IPS DF 6.9 (cell line): Measurements from ENCODE around the gene NUP214.
"Not testable (repeated sequence)": the region's sequence is repeated elsewhere in the genome, so short reads cannot be mapped to it uniquely, and the experiment has no call there.

Source experiments
- DNase-seq: peaks from one replicate; pipeline ENCODE4 v3.0.0-alpha.2; 2013; ENCODE audit warnings: low read depth, low spot score
- H3K27ac ChIP-seq: one replicate; pipeline ENCODE4 v1.5.1; 2013; ENCODE audit warnings: low read length, control low read depth
- H3K27me3 ChIP-seq: 2 replicates; pipeline ENCODE4 v1.6.1; 2013; ENCODE audit warnings: mild to moderate bottlenecking, low read length; ENCODE audit not compliant: control insufficient read depth, insufficient read depth
- H3K36me3 ChIP-seq: 2 replicates; pipeline ENCODE4 v1.6.1; 2013; ENCODE audit warnings: low read length; ENCODE audit not compliant: control insufficient read depth, insufficient read depth
- H3K4me1 ChIP-seq: 2 replicates; pipeline ENCODE4 v1.6.1; 2013; ENCODE audit warnings: low read length; ENCODE audit not compliant: control insufficient read depth, insufficient read depth
- H3K4me3 ChIP-seq: 2 replicates; pipeline ENCODE4 v1.5.1; 2013; ENCODE audit warnings: mild to moderate bottlenecking, low read length
- H3K9me3 ChIP-seq: 2 replicates; pipeline ENCODE4 v1.6.1; 2013; ENCODE audit warnings: low read length, inconsistent platforms; ENCODE audit not compliant: control insufficient read depth, insufficient read depth
- WGBS: extraction: QIAGEN DNeasy Blood & Tissue Kit; methylation state at CpG from one replicate; pipeline ENCODE4 v1.1.7; 2013; ENCODE audit warnings: mixed read lengths, missing lambda C conversion rate; ENCODE audit not compliant: insufficient read length, insufficient coverage; 5-methylcytosine and 5-hydroxymethylcytosine counted together

Gene NUP214

DNA sequence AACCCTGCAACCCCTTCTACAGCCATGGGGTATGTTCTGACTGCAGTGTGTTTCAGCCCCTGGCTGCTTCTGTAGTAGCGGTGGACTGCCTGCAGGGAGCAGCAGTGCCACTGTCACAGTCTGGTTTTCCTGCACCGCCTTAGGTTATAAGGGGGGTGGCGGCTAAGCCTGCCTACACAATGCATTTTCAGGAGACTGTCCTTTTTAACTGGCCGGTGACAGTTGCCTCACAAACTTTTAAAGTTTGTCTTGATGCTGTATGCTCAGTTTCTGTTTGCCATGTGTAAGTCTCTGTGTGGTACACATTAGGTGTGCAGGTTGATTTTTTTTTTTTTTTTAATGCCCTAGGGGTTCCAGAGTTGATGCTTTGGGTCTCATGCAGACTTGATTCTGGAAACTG lies 53.0 kb downstream of the NUP214 start:
- Histone ChIP-seq H3K4me1 (no peaks in the 10 kb centered on the region), H3K4me3 (no peak overlapping the region), H3K27me3 (no peaks in the 10 kb centered on the region), H3K27ac (no peak overlapping the region), H3K36me3 (peaks cover 10% of the 10 kb centered on the region), H3K9me3 (no peaks in the 10 kb centered on the region)
- peak; percentile 43 for DNase-seq
- WGBS, result no CpG with 5 or more reads among the region's 4 CpGs

DNA sequence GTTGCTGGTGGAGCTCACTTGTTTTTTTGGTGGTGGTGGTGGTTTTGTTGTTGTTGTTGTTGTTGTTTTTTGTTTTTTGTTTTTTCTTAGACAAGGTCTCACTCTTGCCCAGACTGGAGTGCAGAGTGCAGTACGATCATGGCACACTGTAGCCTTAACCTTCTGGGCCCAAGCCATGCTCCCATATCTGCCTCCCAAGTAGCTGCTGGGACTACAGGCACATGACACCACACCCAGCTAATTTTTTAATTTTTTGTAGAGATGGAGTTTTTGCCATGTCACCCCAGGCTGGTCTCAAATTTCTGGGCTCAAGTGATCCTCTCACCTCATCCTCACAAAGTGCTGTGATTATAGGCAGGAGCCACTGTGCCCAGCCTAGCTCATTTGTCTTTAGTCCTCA lies 53.5 kb downstream of the NUP214 start:
- no peaks in the 10 kb centered on the region for H3K4me1 ChIP-seq
- peaks cover 10% of the 10 kb centered on the region for H3K36me3 ChIP-seq
- no peak overlapping the region for H3K4me3 ChIP-seq
- no peaks in the 10 kb centered on the region for H3K9me3 ChIP-seq
- H3K27me3 ChIP-seq, result no peaks in the 10 kb centered on the region
- no peak for DNase-seq
- no CpG with 5 or more reads among the region's 1 CpG for WGBS
- no peak overlapping the region for H3K27ac ChIP-seq

GRCh38 chr9:131179561-131180219 lies 54.3 kb downstream of the NUP214 start:
- Histone ChIP-seq H3K4me3 (no peak overlapping the region), H3K4me1 (no peaks in the 10 kb centered on the region), H3K36me3 (peaks cover 10% of the 10 kb centered on the region), H3K9me3 (no peaks in the 10 kb centered on the region), H3K27ac (no peak overlapping the region), H3K27me3 (no peaks in the 10 kb centered on the region)
- DNase-seq, result no peak
- WGBS, result no CpG with 5 or more reads among the region's 4 CpGs

GRCh38 chr9:131180454-131180853 lies 55.1 kb downstream of the NUP214 start:
- Histone ChIP-seq H3K36me3 (peaks cover 4% of the 10 kb centered on the region; the same call in 1 of the 2 replicates), H3K9me3 (no peaks in the 10 kb centered on the region), H3K4me3 (no peak overlapping the region), H3K4me1 (no peaks in the 10 kb centered on the region), H3K27me3 (no peaks in the 10 kb centered on the region), H3K27ac (no peak overlapping the region)
- no peak for DNase-seq
- WGBS, result no CpG with 5 or more reads among the region's 6 CpGs

GRCh38 chr9:131181091-131181681 lies 55.8 kb downstream of the NUP214 start:
- no peak overlapping the region for H3K4me3 ChIP-seq
- H3K27me3 ChIP-seq, result no peaks in the 10 kb centered on the region
- no CpG with 5 or more reads among the region's 6 CpGs for WGBS
- no peak for DNase-seq
- no peaks in the 10 kb centered on the region for H3K4me1 ChIP-seq
- 0 out of 2 replicates have a peak, but pooled peaks cover 4% of the 10 kb centered on the region for H3K36me3 ChIP-seq
- H3K9me3 ChIP-seq, result no peaks in the 10 kb centered on the region
- no peak overlapping the region for H3K27ac ChIP-seq

DNA sequence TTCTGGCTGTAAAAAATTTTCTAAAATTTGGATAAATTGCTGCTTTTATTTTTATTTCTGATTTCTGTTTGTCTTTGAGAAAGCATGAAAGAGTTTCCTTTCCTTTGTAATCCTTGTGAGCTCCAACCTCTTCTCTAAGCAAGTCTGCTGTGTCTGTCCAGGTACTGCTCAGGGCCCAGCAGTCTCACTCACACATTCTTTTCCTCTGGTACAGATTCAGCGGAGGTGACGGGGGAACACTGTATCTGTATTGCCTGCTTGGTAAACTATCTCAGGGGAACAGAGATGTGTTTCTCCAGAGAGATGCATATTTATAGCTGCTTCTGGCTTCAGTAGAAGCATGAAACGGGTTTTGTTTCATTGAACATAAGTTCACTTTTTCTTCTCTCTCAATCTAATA lies 60.5 kb downstream of the NUP214 start:
- no peak for DNase-seq
- H3K9me3 ChIP-seq, result no peaks in the 10 kb centered on the region
- no peaks in the 10 kb centered on the region for H3K36me3 ChIP-seq
- WGBS, result no CpG with 5 or more reads among the region's 3 CpGs
- no peaks in the 10 kb centered on the region for H3K4me1 ChIP-seq
- H3K27ac ChIP-seq, result no peak overlapping the region
- H3K27me3 ChIP-seq, result no peaks in the 10 kb centered on the region
- no peak overlapping the region for H3K4me3 ChIP-seq

DNA sequence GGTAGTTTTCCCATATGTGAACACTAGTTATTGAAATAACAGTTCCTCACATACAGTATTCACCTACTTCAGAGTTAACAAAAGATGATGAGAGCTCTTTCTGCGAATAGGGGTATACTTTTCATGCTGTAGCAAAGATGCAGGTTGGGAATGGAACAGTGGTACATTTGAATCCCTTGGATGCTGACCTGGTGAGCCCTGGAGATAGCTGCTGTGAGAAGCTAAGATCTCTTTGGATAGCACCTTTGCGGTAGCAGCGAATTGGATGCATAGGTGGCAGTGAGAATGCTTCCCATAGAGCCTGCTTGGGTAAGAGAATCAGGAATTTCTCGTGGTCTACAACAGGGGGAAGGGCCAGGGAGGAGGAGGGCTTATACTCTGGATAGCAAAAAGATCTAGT lies 61.2 kb downstream of the NUP214 start:
- Histone ChIP-seq H3K9me3 (no peaks in the 10 kb centered on the region), H3K36me3 (no peaks in the 10 kb centered on the region), H3K27me3 (no peaks in the 10 kb centered on the region), H3K4me3 (no peak overlapping the region), H3K27ac (no peak overlapping the region), H3K4me1 (no peaks in the 10 kb centered on the region)
- DNase-seq, result no peak
- WGBS, result no CpG with 5 or more reads among the region's 4 CpGs

DNA sequence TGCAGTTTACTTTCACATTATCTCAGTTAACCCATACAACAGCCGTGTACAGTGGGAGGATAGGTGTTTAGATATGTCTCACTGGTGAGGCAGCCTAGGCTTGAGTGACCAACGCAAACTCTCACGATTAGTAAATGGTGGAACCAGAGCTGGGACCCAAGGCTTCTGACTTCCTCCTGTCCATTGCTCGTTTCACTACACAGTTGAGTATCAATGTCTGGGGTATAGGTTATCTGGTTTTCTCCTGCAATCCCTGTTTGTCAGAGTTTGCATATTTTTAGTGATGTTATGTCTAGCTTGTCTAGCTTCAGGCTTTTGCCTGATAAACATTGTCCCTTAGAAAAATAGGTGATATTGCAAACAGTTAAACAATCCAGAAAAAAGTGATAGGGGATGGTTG lies 62.6 kb downstream of the NUP214 start:
- H3K4me3 ChIP-seq, result no peak overlapping the region
- H3K27ac ChIP-seq, result no peak overlapping the region
- no peaks in the 10 kb centered on the region for H3K27me3 ChIP-seq
- H3K9me3 ChIP-seq, result no peaks in the 10 kb centered on the region
- no peaks in the 10 kb centered on the region for H3K4me1 ChIP-seq
- WGBS, result no CpG with 5 or more reads among the region's 4 CpGs
- DNase-seq, result no peak
- no peaks in the 10 kb centered on the region for H3K36me3 ChIP-seq

GRCh38 chr9:131188976-131189375 lies 63.6 kb downstream of the NUP214 start:
- WGBS, result no CpG with 5 or more reads among the region's 3 CpGs
- Histone ChIP-seq H3K4me3 (no peak overlapping the region), H3K27me3 (no peaks in the 10 kb centered on the region), H3K36me3 (no peaks in the 10 kb centered on the region), H3K9me3 (no peaks in the 10 kb centered on the region), H3K27ac (no peak overlapping the region), H3K4me1 (no peaks in the 10 kb centered on the region)
- no peak for DNase-seq

GRCh38 chr9:131190191-131190590 lies 64.8 kb downstream of the NUP214 start:
- Histone ChIP-seq H3K4me3 (no peak overlapping the region), H3K36me3 (no peaks in the 10 kb centered on the region), H3K4me1 (no peaks in the 10 kb centered on the region), H3K9me3 (no peaks in the 10 kb centered on the region), H3K27ac (no peak overlapping the region), H3K27me3 (no peaks in the 10 kb centered on the region)
- DNase-seq, result no peak
- no CpG with 5 or more reads among the region's 3 CpGs for WGBS

GRCh38 chr9:131191032-131191431 lies 65.6 kb downstream of the NUP214 start:
- H3K27me3 ChIP-seq, DNase-seq, H3K36me3 ChIP-seq, H3K4me1 ChIP-seq, H3K4me3 ChIP-seq, H3K9me3 ChIP-seq, H3K27ac ChIP-seq: not testable (repeated sequence)
- WGBS, result 100% methylated on average over 1 of the region's 6 CpGs
